ENCODE results near the gene EFNA3. TPM values are rescaled to one million over a fixed set of nuclear protein-coding genes. Genes with fewer than 3 reads are reported as not detected.
A peak's percentile ranks its signal among the peaks of the same experiment; 100 is the strongest.

Gene EFNA3
- total and polyA plus RNA-seq, 2 of the 4 experiments (the other 2 are of a cell fraction): 0.72 to 1.6 TPM

- DNase-seq (no peak), ATAC-seq (ENCODE audit: low read depth) (no peak)
- Histone ChIP-seq H4K20me1 (ENCODE audit: insufficient read depth, low read length) (peaks cover 11% of the 10 kb centered on the region), H2AK5ac (ENCODE audit: low read depth, low read length) (0 out of 2 replicates have a peak overlapping the region, but pooled peaks have one; percentile 4), H3K36me3 (ENCODE audit: control insufficient read depth, insufficient read depth, low read length) (no peaks in the 10 kb centered on the region), H3K27me3 (ENCODE audit: control insufficient read depth, insufficient read depth, low read length) (peaks cover 70% of the 10 kb centered on the region), H3K79me1 (ENCODE audit: low read depth in 1 of 2, low read length in 2 of 2) (no peaks in the 10 kb centered on the region), H3K14ac (replicated peaks; ENCODE audit: low read depth, low read length) (no peak overlapping the region), H4K5ac (ENCODE audit: low read depth, low read length) (no peak overlapping the region), H2BK120ac (ENCODE audit: low read depth, low read length) (no peak overlapping the region), H3K18ac (ENCODE audit: low read depth, low read length) (no peak overlapping the region), H3K4me2 (ENCODE audit: low read depth, low read length) (no peak overlapping the region), H3K4ac (ENCODE audit: low read depth, low read length) (no peak overlapping the region), H3K27ac (ENCODE audit: insufficient read depth, low read length) (no peak overlapping the region), H3K9ac (ENCODE audit: low read depth, low read length) (no peak overlapping the region), H2BK15ac (ENCODE audit: low read depth, low read length) (no peak overlapping the region), H3K4me3 (ENCODE audit: insufficient read depth, low read depth, low read length) (no peak overlapping the region), H2AK9ac (replicated peaks; ENCODE audit: low read depth, low read length, poor library complexity) (peak overlapping the region; percentile 7), H3K56ac (ENCODE audit: extremely low read depth, insufficient read depth, low read length) (no peak overlapping the region), H3K9me1 (ENCODE audit: insufficient read depth, low read length) (0 out of 2 replicates have a peak, but pooled peaks cover 3% of the 10 kb centered on the region), H4K91ac (ENCODE audit: insufficient read depth, low read depth, low read length) (no peak overlapping the region), H2BK20ac (ENCODE audit: low read depth, low read length) (no peak overlapping the region), H3K9me3 (ENCODE audit: control insufficient read depth, insufficient read depth, low read length) (no peaks in the 10 kb centered on the region), H4K8ac (ENCODE audit: low read depth in 2 of 2, low read length in 2 of 2) (no peak overlapping the region), H3K23ac (ENCODE audit: low read depth, low read length) (peak overlapping the region; percentile 66; the same call in 1 of the 2 replicates), H3K4me1 (ENCODE audit: control insufficient read depth, insufficient read depth, low read length) (peaks cover 6% of the 10 kb centered on the region; the same call in 1 of the 2 replicates), H2BK5ac (ENCODE audit: low read depth, low read length, poor library complexity, severe bottlenecking) (no peak overlapping the region), H2AFZ (replicated peaks; ENCODE audit: low read length, poor library complexity) (peak overlapping the region; percentile 75)
- ChIA-PET POLR2A (ENCODE audit: unreplicated experiment) (no interaction called here), CTCF (interaction anchor here (0.6 kb wide), 1 partner anchor 10 kb away, joined by 3 read pairs; no protein-coding TSS in a partner anchor)
- TF ChIP-seq CEBPB (IDR thresholded peaks at IDR 0.05; ENCODE audit: low read depth, low read length) (no peak), RAD21 (IDR thresholded peaks at IDR 0.05; ENCODE audit: low read length) (no peak), BHLHE40 (IDR thresholded peaks at IDR 0.05; ENCODE audit: low read depth, low read length) (no peak), MAFK (IDR thresholded peaks at IDR 0.05; ENCODE audit: low read depth, low read length) (no peak), FOS (IDR thresholded peaks at IDR 0.05; ENCODE audit: low read depth, low read length) (no peak), RCOR1 (IDR thresholded peaks at IDR 0.05; ENCODE audit: insufficient replicate concordance, low read length) (no peak), CHD1 (IDR thresholded peaks at IDR 0.05; ENCODE audit: low read depth, low read length) (no peak)
- TF ChIP-seq, protein P1, sequence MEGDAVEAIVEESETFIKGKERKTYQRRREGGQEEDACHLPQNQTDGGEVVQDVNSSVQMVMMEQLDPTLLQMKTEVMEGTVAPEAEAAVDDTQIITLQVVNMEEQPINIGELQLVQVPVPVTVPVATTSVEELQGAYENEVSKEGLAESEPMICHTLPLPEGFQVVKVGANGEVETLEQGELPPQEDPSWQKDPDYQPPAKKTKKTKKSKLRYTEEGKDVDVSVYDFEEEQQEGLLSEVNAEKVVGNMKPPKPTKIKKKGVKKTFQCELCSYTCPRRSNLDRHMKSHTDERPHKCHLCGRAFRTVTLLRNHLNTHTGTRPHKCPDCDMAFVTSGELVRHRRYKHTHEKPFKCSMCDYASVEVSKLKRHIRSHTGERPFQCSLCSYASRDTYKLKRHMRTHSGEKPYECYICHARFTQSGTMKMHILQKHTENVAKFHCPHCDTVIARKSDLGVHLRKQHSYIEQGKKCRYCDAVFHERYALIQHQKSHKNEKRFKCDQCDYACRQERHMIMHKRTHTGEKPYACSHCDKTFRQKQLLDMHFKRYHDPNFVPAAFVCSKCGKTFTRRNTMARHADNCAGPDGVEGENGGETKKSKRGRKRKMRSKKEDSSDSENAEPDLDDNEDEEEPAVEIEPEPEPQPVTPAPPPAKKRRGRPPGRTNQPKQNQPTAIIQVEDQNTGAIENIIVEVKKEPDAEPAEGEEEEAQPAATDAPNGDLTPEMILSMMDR (conservative IDR thresholded peaks at IDR 0.05; ENCODE audit: low read depth, low read length): no peak
- TF ChIP-seq, protein P2, sequence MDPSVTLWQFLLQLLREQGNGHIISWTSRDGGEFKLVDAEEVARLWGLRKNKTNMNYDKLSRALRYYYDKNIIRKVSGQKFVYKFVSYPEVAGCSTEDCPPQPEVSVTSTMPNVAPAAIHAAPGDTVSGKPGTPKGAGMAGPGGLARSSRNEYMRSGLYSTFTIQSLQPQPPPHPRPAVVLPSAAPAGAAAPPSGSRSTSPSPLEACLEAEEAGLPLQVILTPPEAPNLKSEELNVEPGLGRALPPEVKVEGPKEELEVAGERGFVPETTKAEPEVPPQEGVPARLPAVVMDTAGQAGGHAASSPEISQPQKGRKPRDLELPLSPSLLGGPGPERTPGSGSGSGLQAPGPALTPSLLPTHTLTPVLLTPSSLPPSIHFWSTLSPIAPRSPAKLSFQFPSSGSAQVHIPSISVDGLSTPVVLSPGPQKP (IDR thresholded peaks at IDR 0.05; ENCODE audit: borderline replicate concordance, low read depth, low read length): no peak
- TF ChIP-seq, protein P3, sequence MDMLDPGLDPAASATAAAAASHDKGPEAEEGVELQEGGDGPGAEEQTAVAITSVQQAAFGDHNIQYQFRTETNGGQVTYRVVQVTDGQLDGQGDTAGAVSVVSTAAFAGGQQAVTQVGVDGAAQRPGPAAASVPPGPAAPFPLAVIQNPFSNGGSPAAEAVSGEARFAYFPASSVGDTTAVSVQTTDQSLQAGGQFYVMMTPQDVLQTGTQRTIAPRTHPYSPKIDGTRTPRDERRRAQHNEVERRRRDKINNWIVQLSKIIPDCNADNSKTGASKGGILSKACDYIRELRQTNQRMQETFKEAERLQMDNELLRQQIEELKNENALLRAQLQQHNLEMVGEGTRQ (IDR thresholded peaks at IDR 0.05; ENCODE audit: low read depth, low read length): no peak
- WGBS, 2 experiments (ENCODE audit: extremely low coverage in 2 of 2, insufficient read length in 1 of 2): 80% methylated on average over 4 of the region's 4 CpGs; no CpG with 5 or more reads in 1 of the 2 experiments
- intact Hi-C loops (cut with micrococcal nuclease) (no loop called here), dilution Hi-C loops (cut with HindIII; ENCODE audit: low sequenced_read_pairs, unreplicated experiment) (no loop called here), in situ Hi-C loops (cut with MboI; ENCODE audit: low sequenced_read_pairs) (no loop called here)
- no TSS peak for BruUV-seq (replicated peaks)
These were observed 735 bp upstream of the EFNA3 start for GRCh38 chr1:155077758-155078445.
